HCT116 (cell line): ENCODE measurements around the gene DGKG. TPM values are rescaled to one million over a fixed set of nuclear protein-coding genes. Genes with fewer than 3 reads are reported as not detected.

Source experiments
- ATAC-seq: fragments of 200-7000 bp; cut with Tn5 transposase; 2 replicates; pipeline ENCODE4 v1.9.1; 2020; ENCODE audit warnings: mild to moderate bottlenecking, moderate library complexity
- BruUV-seq: library from RNA; stranded (reverse); fragments of 400-500 nt; replicated peaks from 2 replicates; lab custom pipeline; 2021; lab: Mats Ljungman, UMichigan
- CTCF ChIA-PET: fragments of 300-600 bp; sonication (Branson Sonifier 250); formaldehyde crosslinking; loops from one replicate; lab custom pipeline; 2021; ENCODE audit warnings: antibody characterized with exemption; lab: Charles Lee
- POLR2A ChIA-PET: fragments of 300-600, 350-600 bp; sonication (Branson Sonifier 250); formaldehyde crosslinking; loops from one replicate; lab custom pipeline; 2021; ENCODE audit warnings: antibody characterized with exemption; lab: Charles Lee
- RAD21 ChIA-PET, 2 experiments: fragments of 300-600 bp; sonication (Branson Sonifier 250); formaldehyde crosslinking; loops; one replicate each; lab custom pipeline; 2023; ENCODE audit warnings: low total read pairs in 2 of 2; ENCODE audit not compliant: uncharacterized antibody in 2 of 2, unreplicated experiment in 2 of 2, low non-redundant PET in 1 of 2; lab: Charles Lee
- DNase-seq: peaks from one replicate; pipeline ENCODE4 v3.0.0-alpha.2; 2010; ENCODE audit warnings: low read depth, low spot score
- H2AFZ ChIP-seq: fragments of 200-600 bp; shearing (Covaris generic), sonication (generic); 2 replicates; pipeline ENCODE4 v1.6.1; 2017; ENCODE audit warnings: low read depth, mixed run types, mixed read lengths, antibody characterized with exemption, low read length; ENCODE audit not compliant: poor library complexity, severe bottlenecking
- H3K27ac ChIP-seq: 2 replicates; pipeline ENCODE4 v1.5.1; 2012; ENCODE audit warnings: low read depth, low read length
- H3K27me3 ChIP-seq: fragments of 200-600 bp; sonication (generic); 2 replicates; pipeline ENCODE4 v1.6.1; 2016; ENCODE audit warnings: mixed run types, low read length, mixed read lengths; ENCODE audit not compliant: insufficient read depth
- H3K36me3 ChIP-seq, 2 experiments: fragments of 200-500 bp in 1 of 2; fragments of 200-600 bp in 1 of 2; sonication (Bioruptor generic) in 1 of 2; sonication (generic) in 1 of 2; 2 replicates each; pipeline versions ENCODE4 v1.5.1 to v1.6.1; 2014 to 2016; ENCODE audit warnings: low read length in 2 of 2, inconsistent platforms in 1 of 2, mixed read lengths in 1 of 2, mixed run types in 1 of 2; ENCODE audit not compliant: insufficient read depth in 2 of 2, control insufficient read depth in 1 of 2
- H3K4me1 ChIP-seq, 2 experiments: fragments of 200-600 bp in 1 of 2; sonication (generic) in 1 of 2; 2 replicates each; pipeline versions ENCODE4 v1.5.1 to v1.6.1; 2012 to 2017; ENCODE audit warnings: low read length in 2 of 2, inconsistent platforms in 1 of 2, mild to moderate bottlenecking in 1 of 2, mixed read lengths in 1 of 2, mixed run types in 1 of 2, moderate library complexity in 1 of 2; ENCODE audit not compliant: insufficient read depth in 2 of 2, control insufficient read depth in 1 of 2
- H3K4me2 ChIP-seq: fragments of 200-600 bp; sonication (generic); 2 replicates; pipeline ENCODE4 v1.6.1; 2017; ENCODE audit warnings: mixed run types, low read length, mixed read lengths
- H3K4me3 ChIP-seq, 2 experiments: fragments of 200-600 bp in 1 of 2; sonication (generic) in 1 of 2; replicated peaks in 1 of 2; 2 replicates each; pipeline ENCODE4 v1.5.1; 2011 to 2016; ENCODE audit warnings: low read length in 2 of 2, control low read depth in 1 of 2, low read depth in 1 of 2, mild to moderate bottlenecking in 1 of 2, mixed read lengths in 1 of 2, mixed run types in 1 of 2
- H3K79me2 ChIP-seq: fragments of 200-600 bp; sonication (generic); 2 replicates; pipeline ENCODE4 v1.6.1; 2017; ENCODE audit warnings: mild to moderate bottlenecking, mixed run types, low read length, moderate library complexity, mixed read lengths; ENCODE audit not compliant: insufficient read depth
- H3K9ac ChIP-seq: fragments of 200-600 bp; sonication (generic); 2 replicates; pipeline ENCODE4 v1.6.1; 2016; ENCODE audit warnings: low read length, mixed read lengths
- H3K9me2 ChIP-seq: fragments of 200-600 bp; sonication (generic), shearing (Covaris generic); 2 replicates; pipeline ENCODE4 v1.6.1; 2017; ENCODE audit warnings: mixed run types, mild to moderate bottlenecking, moderate library complexity; ENCODE audit not compliant: insufficient read depth
- H3K9me3 ChIP-seq, 2 experiments: fragments of 200-500 bp in 1 of 2; fragments of 200-600 bp in 1 of 2; sonication (Bioruptor generic) in 1 of 2; sonication (generic) in 1 of 2; 2 replicates each; pipeline ENCODE4 v1.6.1; 2014 to 2017; ENCODE audit warnings: low read length in 2 of 2, mixed read lengths in 2 of 2, inconsistent platforms in 1 of 2, low read depth in 1 of 2, mild to moderate bottlenecking in 1 of 2, mixed run types in 1 of 2, moderate library complexity in 1 of 2; ENCODE audit not compliant: control insufficient read depth in 1 of 2, insufficient read depth in 1 of 2
- H4K20me1 ChIP-seq: fragments of 200-600 bp; sonication (generic), shearing (Covaris generic); 2 replicates; pipeline ENCODE4 v1.6.1; 2017; ENCODE audit warnings: mixed run types, mild to moderate bottlenecking, moderate library complexity; ENCODE audit not compliant: insufficient read depth
- ATF3 ChIP-seq: IDR thresholded peaks from 2 replicates; pipeline ENCODE4 v1.6.1; 2012
- CBX3 ChIP-seq: IDR thresholded peaks from 2 replicates; pipeline ENCODE4 v1.6.1; 2012; ENCODE audit warnings: low read depth
- CEBPB ChIP-seq: IDR thresholded peaks from 2 replicates; pipeline ENCODE4 v1.6.1; 2012; ENCODE audit warnings: low read depth
- CTCF ChIP-seq, 3 experiments: fragments of 200-600 bp in 1 of 3; sonication (generic) in 1 of 3; IDR thresholded peaks in 2 of 3; conservative IDR thresholded peaks in 1 of 3; 2 replicates each; pipeline ENCODE4 v1.5.1; 2012 to 2017; ENCODE audit warnings: low read depth in 2 of 3, low read length in 2 of 3, antibody characterized with exemption in 1 of 3, borderline replicate concordance in 1 of 3, control low read depth in 1 of 3, mild to moderate bottlenecking in 1 of 3, mixed read lengths in 1 of 3, mixed run types in 1 of 3, moderate library complexity in 1 of 3; ENCODE audit not compliant: insufficient read depth in 1 of 3
- EZH2 ChIP-seq: fragments of 200-600 bp; sonication (generic); IDR thresholded peaks from 2 replicates; pipeline ENCODE4 v1.6.1; 2017; ENCODE audit warnings: antibody characterized with exemption, mixed run types
- EZH2phosphoT487 ChIP-seq: fragments of 200-600 bp; IDR thresholded peaks from 2 replicates; pipeline ENCODE4 v1.6.1; 2018; ENCODE audit warnings: antibody characterized with exemption, borderline replicate concordance
- MAX ChIP-seq: IDR thresholded peaks from 2 replicates; pipeline ENCODE4 v1.6.1; 2012
- POLR2A ChIP-seq: IDR thresholded peaks from 2 replicates; pipeline ENCODE4 v1.7.0; 2011; ENCODE audit warnings: borderline replicate concordance; ENCODE audit not compliant: insufficient read depth, insufficient read length; ENCODE audit errors: extremely low read depth
- POLR2AphosphoS5 ChIP-seq: IDR thresholded peaks from 2 replicates; pipeline ENCODE4 v1.6.1; 2011; ENCODE audit warnings: mild to moderate bottlenecking, low read depth, low read length, moderate library complexity
- RAD21 ChIP-seq: IDR thresholded peaks from 2 replicates; pipeline ENCODE4 v1.6.1; 2012; ENCODE audit warnings: low read depth, mild to moderate bottlenecking
- REST ChIP-seq: IDR thresholded peaks from 2 replicates; pipeline ENCODE4 v1.6.1; 2012; ENCODE audit warnings: low read depth
- SIN3A ChIP-seq: IDR thresholded peaks from 2 replicates; pipeline ENCODE4 v1.6.1; 2012; ENCODE audit warnings: low read depth
- SRF ChIP-seq: IDR thresholded peaks from 2 replicates; pipeline ENCODE4 v1.6.1; 2012; ENCODE audit warnings: low read depth
- YY1 ChIP-seq: IDR thresholded peaks from 2 replicates; pipeline ENCODE4 v1.6.1; 2011; ENCODE audit warnings: low read length, low read depth, moderate library complexity, mild to moderate bottlenecking; ENCODE audit not compliant: insufficient replicate concordance; ENCODE audit errors: extremely low read depth
- ZBTB33 ChIP-seq: IDR thresholded peaks from 2 replicates; pipeline ENCODE4 v1.6.1; 2011; ENCODE audit warnings: mild to moderate bottlenecking, low read length, moderate library complexity; ENCODE audit not compliant: insufficient replicate concordance; ENCODE audit errors: extremely low read depth
- ZFX ChIP-seq: fragments of 450-650 bp; IDR thresholded peaks from 2 replicates; pipeline ENCODE4 v1.6.1; 2017
- ZNF274 ChIP-seq: fragments of 200-500 bp; sonication (Bioruptor generic); IDR thresholded peaks from 2 replicates; pipeline ENCODE4 v1.6.1; 2014; ENCODE audit warnings: mild to moderate bottlenecking, low read depth, low read length, inconsistent platforms
- intact Hi-C: fragments of 100-400 bp; cut with micrococcal nuclease; formaldehyde crosslinking; loops from 2 replicates; pipeline ENCODE4 v1.10.0; 2022
- total RNA-seq: library from RNA; stranded (reverse); gene quantifications from one replicate; pipeline ENCODE4 v1.2.1, GENCODE V29; 2021; ENCODE audit not compliant: unreplicated experiment

DGKG gene
- total RNA-seq, 1 experiment from 2014 or later, result 4.8 TPM

GRCh38 chr3:186125118-186125517 is 236.9 kb downstream of the DGKG start:
- H3K9me2 ChIP-seq, result no peaks in the 10 kb centered on the region
- ChIA-PET CTCF (no interaction called here), RAD21 (no interaction called here), POLR2A (no interaction called here)
- no peak overlapping the region for H3K27ac ChIP-seq
- H3K79me2 ChIP-seq, result no peaks in the 10 kb centered on the region
- H3K27me3 ChIP-seq, result no peaks in the 10 kb centered on the region; the same call in 1 of the 2 replicates
- H3K4me2 ChIP-seq, result no peak overlapping the region
- BruUV-seq, result no TSS peak
- intact Hi-C loops, result no loop called here
- TF ChIP-seq POLR2A (no peak), SIN3A (no peak), CBX3 (no peak), CEBPB (no peak), EZH2phosphoT487 (no peak), REST (no peak), RAD21 (no peak), POLR2AphosphoS5 (no peak), ZNF274 (no peak), EZH2 (no peak), CTCF (IDR thresholded peaks at IDR 0.05 in 2 of 3, conservative IDR thresholded peaks at IDR 0.05 in 1 of 3; ENCODE audit: borderline replicate concordance in 1 of 3, insufficient read depth in 1 of 3, low read depth in 2 of 3, low read length in 2 of 3) (no peak), ZFX (no peak), ATF3 (no peak), MAX (no peak), ZBTB33 (no peak), SRF (no peak), YY1 (no peak)
- no peaks in the 10 kb centered on the region for H3K36me3 ChIP-seq
- H2AFZ ChIP-seq, result no peak overlapping the region
- H3K9me3 ChIP-seq, result no peaks in the 10 kb centered on the region
- H3K4me3 ChIP-seq, result no peak overlapping the region
- DNase-seq, result no peak
- peaks cover 0 to 5% of the 10 kb centered on the region in 2 experiments; a peak in 2 of 4 replicates for H3K4me1 ChIP-seq
- H4K20me1 ChIP-seq, result no peaks in the 10 kb centered on the region
- no peak overlapping the region for H3K9ac ChIP-seq
- ATAC-seq, result no peak
